ENCODE data around the gene RPL7L1. TPM values are rescaled to one million over a fixed set of nuclear protein-coding genes. Genes with fewer than 3 reads are reported as not detected.

Gene RPL7L1
- total and polyA plus RNA-seq, 2 of the 13 experiments (the other 11 are each of a cell fraction or from before 2014, with no cell fraction given) = 51.6 to 179 TPM

GRCh38 chr6:42879372-42880239, at the start of gene RPL7L1 (continued):
- TF ChIP-seq, protein P1, sequence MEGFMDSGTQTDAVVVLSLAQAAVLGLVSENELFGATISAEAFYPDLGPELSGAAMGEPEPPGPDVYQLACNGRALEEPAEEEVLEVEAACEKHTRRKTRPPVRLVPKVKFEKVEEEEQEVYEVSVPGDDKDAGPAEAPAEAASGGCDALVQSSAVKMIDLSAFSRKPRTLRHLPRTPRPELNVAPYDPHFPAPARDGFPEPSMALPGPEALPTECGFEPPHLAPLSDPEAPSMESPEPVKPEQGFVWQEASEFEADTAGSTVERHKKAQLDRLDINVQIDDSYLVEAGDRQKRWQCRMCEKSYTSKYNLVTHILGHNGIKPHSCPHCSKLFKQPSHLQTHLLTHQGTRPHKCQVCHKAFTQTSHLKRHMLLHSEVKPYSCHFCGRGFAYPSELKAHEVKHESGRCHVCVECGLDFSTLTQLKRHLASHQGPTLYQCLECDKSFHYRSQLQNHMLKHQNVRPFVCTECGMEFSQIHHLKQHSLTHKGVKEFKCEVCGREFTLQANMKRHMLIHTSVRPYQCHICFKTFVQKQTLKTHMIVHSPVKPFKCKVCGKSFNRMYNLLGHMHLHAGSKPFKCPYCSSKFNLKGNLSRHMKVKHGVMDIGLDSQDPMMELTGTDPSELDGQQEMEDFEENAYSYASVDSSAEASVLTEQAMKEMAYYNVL (CRISPR knock-in tag; IDR thresholded peaks at IDR 0.05; ENCODE audit: borderline replicate concordance) = peak; percentile 19; the same call in 1 of the 2 replicates
- TF ChIP-seq ZNF670 (CRISPR knock-in tag; IDR thresholded peaks at IDR 0.05; ENCODE audit: borderline replicate concordance) (no peak), MZF1 (CRISPR knock-in tag; IDR thresholded peaks at IDR 0.05; ENCODE audit: borderline replicate concordance) (0 out of 2 replicates have a peak, but pooled peaks have one; percentile 76), ZNF407 (CRISPR knock-in tag; IDR thresholded peaks at IDR 0.05; ENCODE audit: not compliant biosample characterization) (peak; percentile 91), ZBTB38 (CRISPR knock-in tag; IDR thresholded peaks at IDR 0.05) (peak; percentile 95; the same call in 1 of the 2 replicates), ZNF468 (CRISPR knock-in tag; IDR thresholded peaks at IDR 0.05) (no peak), ZC3H13 (CRISPR knock-in tag; IDR thresholded peaks at IDR 0.05) (no peak), HNRNPL (IDR thresholded peaks at IDR 0.05; ENCODE audit: low read depth, low read length) (no peak), PCBP1 (IDR thresholded peaks at IDR 0.05; ENCODE audit: borderline replicate concordance, low read depth, low read length) (no peak), GMEB2 (CRISPR knock-in tag; IDR thresholded peaks at IDR 0.05; ENCODE audit: low read depth) (peak; percentile 79), TBX2 (CRISPR knock-in tag; IDR thresholded peaks at IDR 0.05; ENCODE audit: borderline replicate concordance) (peak; percentile 84), ZNF546 (CRISPR knock-in tag; conservative IDR thresholded peaks at IDR 0.05) (peak; percentile 60; the same call in 1 of the 2 replicates), JUNB (CRISPR knock-in tag; IDR thresholded peaks at IDR 0.05; ENCODE audit: borderline replicate concordance) (no peak)
- TF ChIP-seq, protein P2, sequence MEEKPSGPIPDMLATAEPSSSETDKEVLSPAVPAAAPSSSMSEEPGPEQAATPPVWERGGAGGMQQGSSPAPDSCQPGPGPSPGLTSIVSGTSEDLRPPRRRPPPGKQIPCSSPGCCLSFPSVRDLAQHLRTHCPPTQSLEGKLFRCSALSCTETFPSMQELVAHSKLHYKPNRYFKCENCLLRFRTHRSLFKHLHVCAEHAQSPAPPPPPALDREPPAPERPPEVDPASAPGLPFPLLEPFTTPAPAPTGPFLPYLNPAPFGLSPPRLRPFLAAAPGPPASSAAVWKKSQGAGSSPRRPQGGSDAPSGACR (CRISPR knock-in tag; IDR thresholded peaks at IDR 0.05) = no peak
